ENCODE measurements around the gene BRAT1.

The BRAT1 gene

DNA sequence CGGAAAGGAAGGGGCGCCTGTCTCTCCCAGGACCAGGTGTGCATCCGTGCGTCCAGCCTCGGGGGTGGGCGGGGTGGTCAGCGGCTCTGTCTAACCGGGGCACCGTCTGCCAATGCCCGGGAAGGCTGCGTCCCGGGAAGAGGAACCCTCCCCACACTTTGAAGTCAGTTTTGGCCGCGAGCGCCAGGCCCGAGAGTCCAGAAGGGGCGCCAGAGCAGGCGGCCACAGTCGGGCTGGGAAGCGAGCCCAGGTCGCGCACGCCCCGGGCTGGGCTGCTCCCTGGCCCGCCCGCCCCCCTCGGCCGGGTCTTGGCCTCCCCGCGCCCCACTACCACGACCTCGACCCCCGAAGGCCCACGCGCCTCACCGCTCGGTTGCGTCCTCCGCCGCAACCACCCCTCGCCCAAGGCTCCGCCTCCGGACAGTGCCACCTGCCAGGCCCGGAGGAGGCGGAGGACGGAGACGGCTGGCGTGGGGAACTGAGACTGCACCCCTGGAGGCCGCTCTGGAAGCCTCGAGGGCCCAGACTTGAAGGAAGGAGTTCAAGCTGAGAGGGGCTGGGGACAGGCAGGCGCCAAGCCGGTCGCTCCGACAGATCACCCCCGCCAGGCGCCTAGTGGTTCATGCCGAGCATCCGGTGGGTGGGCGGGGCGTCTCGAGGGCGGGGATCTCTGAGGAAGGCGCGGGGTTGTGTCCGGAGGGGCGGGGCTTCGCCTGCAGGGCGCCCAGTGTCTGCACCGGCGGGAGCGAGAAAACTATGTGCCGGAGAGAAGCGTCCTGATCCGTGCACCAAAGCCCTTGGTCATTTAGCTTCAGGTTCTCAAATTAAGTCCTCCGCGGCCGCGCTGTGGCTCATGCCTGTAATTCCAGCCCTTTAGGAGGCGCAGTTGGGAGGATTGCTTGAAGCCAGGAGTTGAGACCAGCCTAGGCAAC, at the start of gene BRAT1:
Gene BRAT1, minus strand, starts transcription at position 404 of the 932 bp plus-strand sequence. CDS start 1,093 bp downstream, outside the sequence.
- Histone ChIP-seq H3K9ac (ENCODE audit: insufficient read length) (peak within 1 kb of the TSS; percentile 99), H3K27ac (peak within 1 kb of the TSS; percentile 98), H3K9me3 (ENCODE audit: low read depth, low read length) (no peaks in the 10 kb centered on the region), H3K36me3 (ENCODE audit: insufficient read depth, low read length) (peaks cover 15% of the 10 kb centered on the region), H3K4me3 (peak within 1 kb of the TSS; percentile 93)
- TF ChIP-seq EZH2 (IDR thresholded peaks at IDR 0.05) (no peak), FOXP2 (optimal IDR thresholded peaks at IDR 0.05; ENCODE audit: control extremely low read depth, extremely low read length, insufficient read depth) (no peak), POLR2AphosphoS5 (IDR thresholded peaks at IDR 0.05; ENCODE audit: borderline replicate concordance, low read depth, low read length) (peak; percentile 91)
- DNase-seq (ENCODE audit: low read depth, low spot score): peak; percentile 59

DNA sequence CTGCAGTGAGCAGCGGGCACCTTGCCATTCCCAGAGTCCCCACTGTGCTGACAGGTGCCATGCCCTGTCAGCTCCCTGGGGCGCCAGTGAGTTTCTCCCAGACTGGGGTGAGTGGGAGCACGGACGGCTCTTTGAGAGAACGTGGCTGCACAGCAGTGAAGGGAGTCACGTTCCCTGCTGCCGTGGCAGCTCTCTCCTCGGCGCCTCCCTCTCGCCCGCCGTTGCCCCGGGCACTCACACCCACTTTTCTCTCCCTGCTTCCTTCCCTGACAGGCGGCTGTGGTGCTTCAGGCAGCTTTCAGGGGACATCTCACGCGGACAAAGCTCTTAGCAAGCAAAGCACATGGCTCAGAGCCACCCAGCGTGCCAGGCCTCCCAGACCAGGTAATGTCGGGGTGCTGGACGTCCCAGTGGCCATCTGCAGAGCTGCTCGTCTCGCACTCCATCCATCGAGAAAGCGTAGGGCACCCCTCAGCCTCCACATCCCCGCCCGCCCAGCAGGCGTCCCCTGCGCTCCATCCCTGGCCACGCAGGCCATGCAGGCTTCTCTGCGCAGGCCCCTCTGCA, 49.4 kb upstream of the BRAT1 start:
- Histone ChIP-seq H3K9me3 (ENCODE audit: low read depth, low read length) (no peaks in the 10 kb centered on the region), H3K9ac (ENCODE audit: insufficient read length) (no peak overlapping the region), H3K36me3 (ENCODE audit: insufficient read depth, low read length) (peaks cover 8% of the 10 kb centered on the region; the same call in 1 of the 2 replicates), H3K4me3 (no peak overlapping the region), H3K27ac (no peak overlapping the region)
- no peak for TF ChIP-seq FOXP2 (optimal IDR thresholded peaks at IDR 0.05; ENCODE audit: control extremely low read depth, extremely low read length, insufficient read depth)
- TF ChIP-seq EZH2 (IDR thresholded peaks at IDR 0.05): no peak
- TF ChIP-seq POLR2AphosphoS5 (IDR thresholded peaks at IDR 0.05; ENCODE audit: borderline replicate concordance, low read depth, low read length): no peak
- no peak for DNase-seq (ENCODE audit: low read depth, low spot score)

DNA sequence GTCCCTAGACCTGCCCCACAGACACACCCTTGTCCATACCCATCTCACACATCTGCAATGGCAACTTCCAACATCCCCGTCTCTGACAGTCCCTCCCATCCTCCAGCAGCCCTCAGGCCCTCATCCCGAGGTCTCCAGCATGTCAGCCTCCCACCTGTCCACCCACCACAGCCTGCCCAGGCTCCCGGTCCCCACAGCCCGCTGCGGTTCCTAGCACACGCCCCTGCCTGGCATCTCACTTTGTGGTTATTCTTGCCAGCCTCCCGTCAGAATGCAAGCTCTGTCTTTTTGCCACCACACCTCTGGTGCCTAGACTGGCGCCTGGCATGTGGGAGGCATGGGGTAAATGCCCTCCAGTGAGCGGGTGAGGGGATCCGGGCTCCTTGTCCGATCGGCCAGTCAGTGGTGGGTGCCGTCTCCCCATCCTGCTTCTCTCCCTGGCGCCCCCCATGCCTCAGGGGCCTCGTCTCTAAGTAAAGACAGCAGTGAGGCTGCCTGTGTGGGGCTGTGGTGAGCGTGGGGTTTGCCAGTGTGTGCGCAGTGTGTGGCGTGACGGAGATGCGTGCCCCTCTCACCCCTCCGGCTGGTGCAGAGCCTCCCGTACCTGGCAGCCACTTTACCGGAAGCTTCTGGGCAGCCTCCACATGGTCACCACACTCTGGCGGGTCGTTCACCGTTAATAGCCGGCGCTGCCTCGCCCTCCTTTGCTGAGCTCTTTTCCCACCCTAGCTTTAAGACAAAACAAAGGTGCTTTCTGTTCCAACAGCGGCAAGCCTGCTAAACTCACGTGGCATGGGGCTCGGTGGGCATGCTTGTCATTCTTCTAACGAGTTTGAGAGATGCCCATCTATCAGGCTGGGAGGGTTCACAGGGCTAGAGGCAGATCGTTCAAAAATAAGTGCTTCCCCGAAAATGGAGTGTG, 48.0 kb upstream of the BRAT1 start:
- no peak for DNase-seq (ENCODE audit: low read depth, low spot score)
- no peaks in the 10 kb centered on the region for H3K9me3 ChIP-seq (ENCODE audit: low read depth, low read length)
- H3K4me3 ChIP-seq: no peak overlapping the region
- no peak overlapping the region for H3K27ac ChIP-seq
- H3K36me3 ChIP-seq (ENCODE audit: insufficient read depth, low read length): peaks cover 14% of the 10 kb centered on the region; the same call in 1 of the 2 replicates
- no peak for TF ChIP-seq POLR2AphosphoS5 (IDR thresholded peaks at IDR 0.05; ENCODE audit: borderline replicate concordance, low read depth, low read length)
- TF ChIP-seq EZH2 (IDR thresholded peaks at IDR 0.05): no peak
- no peak for TF ChIP-seq FOXP2 (optimal IDR thresholded peaks at IDR 0.05; ENCODE audit: control extremely low read depth, extremely low read length, insufficient read depth)
- no peak overlapping the region for H3K9ac ChIP-seq (ENCODE audit: insufficient read length)

DNA sequence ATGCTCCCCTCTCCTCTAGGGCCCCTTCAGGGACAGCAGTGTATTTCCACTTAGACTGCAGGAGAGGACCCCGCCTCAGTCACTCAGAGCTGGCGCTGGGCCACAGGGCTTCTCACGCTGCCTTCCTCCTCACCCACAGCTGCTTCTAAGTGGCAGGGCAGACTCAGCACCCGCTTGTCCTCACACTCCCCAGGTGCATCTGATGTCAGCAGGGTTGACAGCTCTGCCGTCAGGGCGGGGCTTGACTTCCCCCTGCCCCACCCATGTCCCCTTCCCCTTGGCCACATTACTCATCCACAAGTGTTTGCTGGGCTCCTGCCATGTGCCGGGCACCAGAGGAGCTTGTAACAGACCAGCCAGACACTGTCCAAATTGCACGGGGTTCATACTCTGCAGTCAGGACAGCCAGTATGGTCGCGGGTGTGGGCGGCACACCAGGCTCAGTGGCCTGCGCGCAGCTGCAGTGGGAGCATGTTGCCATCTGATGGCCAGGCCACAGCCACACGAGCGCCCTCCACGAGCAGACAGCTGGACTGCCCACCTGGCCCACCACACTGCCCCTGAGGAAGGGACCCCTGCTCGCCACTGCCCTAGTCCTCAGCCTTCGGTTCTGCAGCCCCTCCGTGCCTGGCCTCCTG, 47.2 kb upstream of the BRAT1 start:
- Histone ChIP-seq H3K9ac (ENCODE audit: insufficient read length) (no peak overlapping the region), H3K36me3 (ENCODE audit: insufficient read depth, low read length) (peaks cover 18% of the 10 kb centered on the region; the same call in 1 of the 2 replicates), H3K27ac (no peak overlapping the region), H3K4me3 (no peak overlapping the region), H3K9me3 (ENCODE audit: low read depth, low read length) (no peaks in the 10 kb centered on the region)
- TF ChIP-seq POLR2AphosphoS5 (IDR thresholded peaks at IDR 0.05; ENCODE audit: borderline replicate concordance, low read depth, low read length) (no peak), FOXP2 (optimal IDR thresholded peaks at IDR 0.05; ENCODE audit: control extremely low read depth, extremely low read length, insufficient read depth) (no peak), EZH2 (IDR thresholded peaks at IDR 0.05) (no peak)
- DNase-seq (ENCODE audit: low read depth, low spot score): no peak

DNA sequence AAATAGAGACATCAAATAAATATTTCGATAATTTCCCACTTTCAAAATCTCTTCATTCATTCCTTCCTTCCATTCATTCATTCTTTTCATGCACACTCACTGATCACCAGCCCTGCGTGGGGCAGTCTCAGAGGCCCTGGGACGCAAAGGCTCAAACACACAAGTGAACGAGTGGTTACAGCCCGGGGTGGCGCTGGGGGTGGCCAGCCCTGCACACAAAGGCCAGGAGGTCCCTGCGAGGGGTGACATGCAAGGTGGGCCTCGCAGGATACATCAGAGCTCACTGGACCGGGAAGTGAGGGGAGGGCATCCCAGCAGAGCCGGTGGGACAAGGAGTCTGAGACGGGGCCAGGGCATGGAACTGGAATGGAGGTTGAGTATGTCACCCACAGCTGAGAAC, 46.6 kb upstream of the BRAT1 start:
- DNase-seq (ENCODE audit: low read depth, low spot score): no peak
- peaks cover 18% of the 10 kb centered on the region; the same call in 1 of the 2 replicates for H3K36me3 ChIP-seq (ENCODE audit: insufficient read depth, low read length)
- TF ChIP-seq FOXP2 (optimal IDR thresholded peaks at IDR 0.05; ENCODE audit: control extremely low read depth, extremely low read length, insufficient read depth) (no peak), POLR2AphosphoS5 (IDR thresholded peaks at IDR 0.05; ENCODE audit: borderline replicate concordance, low read depth, low read length) (no peak), EZH2 (IDR thresholded peaks at IDR 0.05) (no peak)
- H3K9me3 ChIP-seq (ENCODE audit: low read depth, low read length): no peaks in the 10 kb centered on the region
- H3K4me3 ChIP-seq: no peak overlapping the region
- H3K9ac ChIP-seq (ENCODE audit: insufficient read length): no peak overlapping the region
- no peak overlapping the region for H3K27ac ChIP-seq

DNA sequence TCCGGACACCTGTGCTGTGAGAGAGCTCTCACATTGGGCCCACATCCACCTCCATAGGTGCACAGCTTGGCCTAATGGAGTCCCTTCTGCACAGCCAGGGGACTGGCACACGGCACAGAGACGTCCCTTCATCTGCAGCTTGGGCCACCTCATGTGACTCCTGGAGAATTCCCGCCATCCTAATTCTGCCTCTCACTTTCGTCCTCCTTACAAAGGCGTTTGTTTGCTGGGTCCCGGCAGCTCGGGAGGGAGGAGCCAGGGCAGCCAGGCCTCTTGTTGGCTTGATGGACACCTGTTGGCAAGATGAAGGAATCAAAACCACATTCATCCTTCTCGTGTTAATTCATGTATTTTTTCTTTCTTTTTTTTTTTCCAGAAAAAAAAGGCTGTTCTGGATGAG, 45.7 kb upstream of the BRAT1 start:
- H3K9me3 ChIP-seq (ENCODE audit: low read depth, low read length): no peaks in the 10 kb centered on the region
- DNase-seq (ENCODE audit: low read depth, low spot score): no peak
- peaks cover 18% of the 10 kb centered on the region; the same call in 1 of the 2 replicates for H3K36me3 ChIP-seq (ENCODE audit: insufficient read depth, low read length)
- no peak overlapping the region for H3K27ac ChIP-seq
- H3K4me3 ChIP-seq: no peak overlapping the region
- no peak overlapping the region for H3K9ac ChIP-seq (ENCODE audit: insufficient read length)
- TF ChIP-seq POLR2AphosphoS5 (IDR thresholded peaks at IDR 0.05; ENCODE audit: borderline replicate concordance, low read depth, low read length): no peak
- no peak for TF ChIP-seq EZH2 (IDR thresholded peaks at IDR 0.05)
- no peak for TF ChIP-seq FOXP2 (optimal IDR thresholded peaks at IDR 0.05; ENCODE audit: control extremely low read depth, extremely low read length, insufficient read depth)

DNA sequence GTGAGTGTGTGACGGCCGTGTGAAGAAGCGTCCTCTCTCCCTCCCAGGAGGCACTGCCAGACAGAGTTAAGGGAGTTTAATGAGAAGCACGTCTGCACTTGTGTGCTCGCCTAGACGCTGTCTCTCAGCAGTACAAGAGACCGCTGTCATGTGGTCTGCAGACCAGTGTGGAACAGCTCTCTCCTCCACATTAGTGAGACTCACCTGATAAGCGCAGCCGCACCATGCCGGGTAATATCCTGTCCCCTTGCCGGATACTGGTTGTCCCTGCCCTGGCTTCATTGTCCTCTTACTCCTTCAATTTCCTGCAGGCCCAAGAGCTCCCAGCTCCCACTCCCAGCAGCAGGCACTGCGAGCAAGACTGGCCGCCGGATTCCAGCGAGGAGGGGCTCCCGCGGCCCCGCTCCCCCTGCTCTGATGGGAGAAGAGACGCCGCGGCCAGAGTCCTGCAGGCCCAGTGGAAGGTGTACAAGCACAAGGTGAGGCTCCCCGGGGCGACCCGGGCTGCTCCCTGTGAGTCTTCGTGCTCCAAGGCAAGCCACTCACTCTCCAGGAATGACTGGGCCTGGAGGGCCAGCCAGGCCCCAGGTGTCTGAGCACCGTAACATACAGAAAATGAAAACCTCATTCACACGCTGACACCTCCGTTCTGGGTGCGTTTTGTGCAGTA, 43.0 kb upstream of the BRAT1 start:
- no peak overlapping the region for H3K9ac ChIP-seq (ENCODE audit: insufficient read length)
- H3K27ac ChIP-seq: no peak overlapping the region
- H3K4me3 ChIP-seq: no peak overlapping the region
- no peak for TF ChIP-seq POLR2AphosphoS5 (IDR thresholded peaks at IDR 0.05; ENCODE audit: borderline replicate concordance, low read depth, low read length)
- TF ChIP-seq EZH2 (IDR thresholded peaks at IDR 0.05): no peak
- no peak for TF ChIP-seq FOXP2 (optimal IDR thresholded peaks at IDR 0.05; ENCODE audit: control extremely low read depth, extremely low read length, insufficient read depth)
- DNase-seq (ENCODE audit: low read depth, low spot score): no peak
- peaks cover 32% of the 10 kb centered on the region; the same call in 1 of the 2 replicates for H3K36me3 ChIP-seq (ENCODE audit: insufficient read depth, low read length)
- no peaks in the 10 kb centered on the region for H3K9me3 ChIP-seq (ENCODE audit: low read depth, low read length)
